ENCODE measurements around the gene TMEM183A.
"Not testable (repeated sequence)": the region's sequence is repeated elsewhere in the genome, so short reads cannot be mapped to it uniquely, and the experiment has no call there.

Gene TMEM183A

GRCh38 chr1:203006948-203007871 is at the start of gene TMEM183A:
Gene TMEM183A (plus strand): TSS chr1:203007374. CDS start chr1:203007466, 92 bp downstream.
- peak; percentile 95 for DNase-seq

GRCh38 chr1:202957733-202958543 is 49.2 kb upstream of the TMEM183A start, which contains the start of gene ADIPOR1:
Gene ADIPOR1 (minus strand): TSS chr1:202958312. CDS start chr1:202951070, 7,242 bp downstream.
- peak; percentile 95 for DNase-seq

- DNase-seq: no peak
Measured at GRCh38 chr1:202958544-202959275, 48.5 kb upstream of the TMEM183A start.

- DNase-seq: no peak
Measured at GRCh38 chr1:202959276-202959620, 47.9 kb upstream of the TMEM183A start.

DNA sequence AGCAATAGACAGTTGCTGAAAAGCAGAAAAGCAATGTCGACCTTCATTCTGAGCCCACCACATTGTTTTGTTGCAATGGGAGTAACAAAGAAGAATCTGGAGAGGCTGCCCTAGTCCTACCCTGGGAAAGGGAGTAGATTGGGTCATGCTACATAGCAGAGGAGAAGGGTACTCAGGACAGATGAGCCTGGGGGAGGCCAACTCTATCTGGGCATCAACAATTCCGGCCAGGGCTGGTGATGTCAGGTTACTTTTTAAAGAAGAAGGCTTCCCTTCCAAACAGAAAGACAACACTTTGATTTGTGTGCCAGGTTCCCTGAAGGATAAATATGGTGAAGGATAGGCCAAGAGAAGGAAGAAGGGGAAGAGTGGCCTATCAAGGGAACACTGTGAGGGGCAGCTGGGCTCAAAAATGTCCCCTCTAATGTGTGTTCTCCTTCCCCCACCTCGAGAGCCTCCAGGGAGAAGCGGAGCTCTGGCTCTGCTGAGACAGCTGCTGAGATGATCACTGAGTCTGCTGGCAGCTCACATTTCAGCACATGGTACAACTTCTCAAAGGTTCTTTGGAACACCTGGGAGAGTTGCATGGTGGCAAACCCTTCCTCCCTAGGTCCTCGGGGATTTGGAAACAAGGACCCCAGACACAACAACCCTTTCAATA is 45.8 kb upstream of the TMEM183A start:
- DNase-seq: no peak

DNA sequence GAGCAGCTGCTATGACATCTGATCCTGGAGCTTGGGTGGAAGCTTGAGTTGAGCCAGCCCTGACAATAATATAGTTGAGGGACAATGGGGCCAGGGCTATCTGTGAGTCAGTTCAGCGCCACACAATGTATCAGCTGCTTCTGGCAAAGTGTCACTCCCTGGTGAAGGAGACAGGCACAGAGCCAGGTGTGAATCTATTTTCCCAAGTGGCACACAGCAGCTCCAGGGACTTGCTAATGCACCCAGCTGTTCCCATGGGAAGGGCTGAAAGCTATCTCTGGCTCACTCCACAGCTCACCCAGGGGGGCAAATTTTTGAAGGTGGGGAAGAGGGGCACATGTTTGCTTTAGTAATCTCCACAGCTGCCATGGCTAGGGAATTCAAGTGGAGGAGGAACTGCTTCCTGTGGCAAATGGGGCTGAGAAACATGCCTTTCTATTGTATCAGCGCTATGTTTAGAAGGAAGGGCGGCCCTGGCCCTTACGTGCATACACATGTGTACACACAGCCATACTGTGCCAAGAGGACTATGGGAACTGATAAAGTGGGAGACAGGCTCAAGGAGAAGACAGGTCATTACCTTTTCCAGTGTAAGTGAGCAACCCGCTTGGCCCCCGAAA is 42.3 kb upstream of the TMEM183A start:
- no peak for DNase-seq

DNA sequence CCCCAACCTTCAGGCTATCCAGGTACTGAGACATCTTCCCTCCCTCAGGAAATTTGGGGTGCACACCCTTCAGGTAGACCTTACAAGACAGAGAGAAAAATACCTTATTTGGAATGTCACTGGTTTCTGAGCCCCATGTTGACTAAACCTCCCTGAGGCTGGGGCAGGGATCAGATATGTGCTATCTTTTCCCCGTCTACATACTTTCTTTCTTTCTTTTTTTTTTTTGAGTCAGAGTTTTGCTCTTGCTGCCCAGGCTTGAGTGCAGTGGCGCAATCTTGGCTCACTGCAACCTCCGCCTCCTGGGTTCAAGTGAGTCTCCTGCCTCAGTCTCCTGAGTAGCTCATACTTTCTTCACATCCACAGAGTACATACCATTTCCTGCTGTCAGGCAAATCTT is 41.8 kb upstream of the TMEM183A start:
- DNase-seq: no peak

- no peak for DNase-seq
Measured at GRCh38 chr1:202966006-202966898, 40.9 kb upstream of the TMEM183A start.

DNA sequence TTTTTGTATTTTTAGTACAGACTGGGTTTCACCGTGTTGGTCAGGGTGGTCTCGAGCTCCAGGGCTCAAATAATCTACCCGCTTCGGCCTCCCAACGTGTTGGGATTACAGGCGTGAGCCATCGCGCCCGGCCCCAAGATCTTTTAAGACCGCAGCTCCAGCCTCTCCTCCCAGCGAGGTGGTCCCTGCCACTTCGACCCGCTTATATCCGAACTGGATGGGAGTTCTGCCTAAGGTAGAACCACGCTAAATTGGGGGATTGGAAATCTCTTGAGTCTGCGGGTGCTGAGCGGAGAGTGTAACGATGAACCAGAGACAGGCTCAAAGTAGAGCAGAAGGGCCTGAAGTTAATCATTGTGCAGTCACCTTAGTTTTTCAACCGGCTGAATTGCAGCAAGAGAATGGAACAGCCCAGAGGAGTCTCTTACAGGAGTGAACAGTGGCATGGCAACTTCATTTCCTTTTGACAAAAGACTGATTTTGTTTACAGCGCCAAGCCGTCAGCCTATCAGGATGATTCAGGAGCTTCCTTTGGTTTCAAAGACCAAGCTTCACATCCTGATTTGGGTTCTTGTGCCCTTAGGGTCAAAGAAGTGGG is 39.4 kb upstream of the TMEM183A start:
- DNase-seq: no peak

GRCh38 chr1:202968351-202968750 is 38.8 kb upstream of the TMEM183A start:
- DNase-seq: no peak

DNA sequence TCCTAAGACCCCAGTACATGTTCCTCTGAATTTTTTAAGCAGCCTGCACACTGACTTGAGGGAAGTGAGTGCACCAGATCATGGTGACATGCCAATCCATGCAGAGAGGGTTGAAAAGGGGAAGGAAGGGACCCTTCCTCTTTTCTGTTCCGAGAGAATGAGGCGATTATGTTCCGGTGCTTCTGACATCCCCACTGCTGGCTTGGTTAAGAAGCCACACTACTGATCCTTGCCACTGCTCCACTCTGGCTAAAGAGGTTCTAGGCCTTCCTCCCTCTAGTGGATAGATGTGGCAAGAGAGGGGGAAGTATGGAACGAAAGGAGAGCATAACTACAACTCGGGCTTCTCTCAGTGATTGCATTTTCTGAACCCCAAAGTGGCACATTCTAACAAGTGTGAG is 38.3 kb upstream of the TMEM183A start:
- peak; percentile 11 for DNase-seq

GRCh38 chr1:202972046-202972445 is 35.1 kb upstream of the TMEM183A start:
- no peak for DNase-seq

DNA sequence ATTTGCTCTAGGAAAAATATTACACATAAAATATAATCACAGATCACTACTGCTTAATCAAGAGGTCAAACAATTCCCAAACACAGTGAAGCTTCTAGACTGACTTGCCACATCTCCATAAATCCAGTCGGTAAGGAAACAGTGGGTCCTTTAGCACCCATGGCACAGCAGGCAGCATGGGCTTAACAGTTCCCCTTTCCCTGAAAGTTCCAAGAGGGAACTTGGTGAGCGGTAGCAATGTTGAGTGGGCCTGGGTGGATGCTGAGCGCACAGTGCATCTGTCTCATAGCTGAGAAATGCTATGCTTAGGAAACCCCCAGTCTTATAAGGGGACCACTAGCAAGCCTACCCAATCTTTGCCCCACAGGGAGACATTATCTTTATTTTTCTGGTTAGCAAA is 32.3 kb upstream of the TMEM183A start:
- DNase-seq: no peak

DNA sequence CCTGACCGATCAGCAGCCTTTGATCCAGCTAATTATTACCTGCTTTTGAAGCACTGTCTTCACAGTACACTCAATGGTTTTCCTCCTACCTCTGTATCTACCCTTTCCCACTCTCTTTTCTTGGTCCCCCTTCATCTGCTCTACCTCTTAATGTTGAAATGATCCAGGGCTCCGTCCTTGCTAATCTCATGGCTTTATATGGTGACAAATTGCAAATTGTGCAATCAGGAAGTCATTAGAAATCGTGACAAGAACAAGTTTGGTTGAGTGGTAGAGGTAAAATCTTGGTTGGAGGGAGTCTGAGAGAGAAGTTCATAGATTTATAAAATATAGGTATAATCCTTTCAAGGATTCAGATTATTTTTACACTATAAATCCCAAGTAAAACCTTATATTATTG is 30.5 kb upstream of the TMEM183A start:
- DNase-seq: no peak

GRCh38 chr1:202979459-202979858 is 27.7 kb upstream of the TMEM183A start:
- DNase-seq: no peak

DNA sequence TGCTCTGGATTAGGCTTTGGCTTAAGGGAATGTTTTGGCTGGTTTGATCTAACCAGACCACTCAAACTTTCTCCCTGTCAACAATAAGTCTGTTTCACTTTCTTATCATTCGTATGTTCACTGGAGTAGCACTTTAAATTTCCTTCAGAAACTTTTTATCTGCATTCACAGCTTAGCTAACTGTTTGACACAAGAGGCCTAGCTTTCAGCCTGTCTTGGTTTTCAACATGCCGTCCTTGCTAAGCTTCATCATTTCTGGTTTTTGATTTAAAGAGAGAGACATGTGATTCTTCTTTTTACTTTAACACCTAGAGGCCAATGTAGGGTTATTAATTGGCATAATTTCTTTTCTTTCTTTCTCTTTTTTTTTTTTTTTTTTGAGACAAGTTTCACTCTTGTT is 25.2 kb upstream of the TMEM183A start:
- DNase-seq: no peak

GRCh38 chr1:202982715-202983430 is 24.3 kb upstream of the TMEM183A start:
- DNase-seq: no peak

GRCh38 chr1:202986120-202986519 is 21.1 kb upstream of the TMEM183A start:
- not testable (repeated sequence) for DNase-seq

DNA sequence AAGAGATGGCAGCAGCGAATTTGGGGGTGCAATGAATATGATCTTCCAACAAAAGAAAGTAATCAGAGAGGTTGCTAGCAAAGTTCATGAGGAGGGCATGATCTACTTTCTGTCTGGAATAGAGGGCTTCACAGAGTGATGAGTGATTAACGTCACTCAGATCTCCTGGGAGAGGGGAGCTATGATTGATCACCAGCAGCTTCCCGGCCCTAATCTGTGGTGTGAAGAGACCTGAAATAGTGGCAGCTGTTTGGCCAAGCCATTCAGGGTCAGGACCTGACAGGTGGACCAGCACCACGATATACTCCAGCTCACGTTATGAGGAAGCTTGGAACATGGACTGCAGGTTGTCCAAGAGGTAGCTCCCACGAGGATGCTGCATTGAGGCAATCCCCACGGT is 19.9 kb upstream of the TMEM183A start:
- DNase-seq: no peak
